Activated CD8-positive, alpha-beta memory T cell treated with anti-CD3 and anti-CD28 coated beads for 48 hours (primary cell): ENCODE results near the gene GGCX.
"Not testable (repeated sequence)": the region's sequence is repeated elsewhere in the genome, so short reads cannot be mapped to it uniquely, and the experiment has no call there.

ENCODE experiments used
- DNase-seq, 3 experiments: peaks; one replicate each; pipeline ENCODE4 v3.0.0-alpha.2; 2020; ENCODE audit warnings: low read depth in 2 of 3, low spot score in 2 of 3

Gene GGCX

DNA sequence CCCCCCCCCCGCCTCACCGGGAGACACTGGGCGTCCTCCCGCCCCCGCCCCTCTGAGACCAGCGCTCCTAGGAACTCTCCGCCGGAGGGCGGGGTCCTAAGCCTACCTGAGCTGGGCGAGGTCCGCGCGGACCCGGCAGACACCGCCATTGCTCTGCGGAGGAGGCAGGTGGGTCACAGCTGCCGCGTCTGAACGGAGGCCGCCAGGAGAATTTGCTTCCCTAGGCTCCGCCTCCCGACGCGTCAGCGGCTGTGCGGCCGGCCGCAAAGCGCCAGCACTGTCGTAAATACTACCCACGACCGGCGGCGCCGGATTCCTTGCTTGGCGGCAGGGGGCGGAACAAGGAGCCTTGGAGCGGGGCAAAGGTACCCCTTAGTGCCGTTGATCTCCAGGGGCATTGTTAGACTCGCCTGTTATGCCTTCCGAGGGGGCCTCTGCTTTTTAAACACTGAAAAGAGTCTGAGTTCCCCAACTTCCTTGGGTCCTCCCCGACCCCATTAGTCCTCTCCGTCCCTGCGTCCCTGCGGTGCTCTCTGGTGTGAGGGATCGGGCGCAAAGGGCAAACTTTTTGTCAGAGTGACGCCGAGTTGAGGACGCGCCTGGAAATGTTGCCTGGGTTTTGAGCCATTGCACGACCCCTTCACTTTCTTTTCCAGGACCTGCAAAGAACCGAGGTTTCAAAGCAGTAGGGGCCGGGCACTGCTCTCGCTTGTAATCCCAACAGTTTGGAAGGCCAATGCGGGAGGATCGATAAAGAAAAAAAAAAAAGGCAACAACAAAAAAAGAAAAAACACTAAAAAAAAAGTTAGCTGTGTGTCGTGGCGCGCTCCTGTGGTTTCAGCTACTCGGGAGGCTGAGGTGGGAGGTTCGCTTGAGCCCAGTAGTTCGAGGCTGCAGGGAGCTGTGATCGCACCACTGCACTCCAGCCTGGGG is at the start of gene GGCX:
Gene GGCX, minus strand, starts transcription at position 214 of the 933 bp plus-strand sequence. Its CDS starts 65 bp downstream, at position 149.
- peak; percentile 85 to 92 (median 91) for DNase-seq

DNA sequence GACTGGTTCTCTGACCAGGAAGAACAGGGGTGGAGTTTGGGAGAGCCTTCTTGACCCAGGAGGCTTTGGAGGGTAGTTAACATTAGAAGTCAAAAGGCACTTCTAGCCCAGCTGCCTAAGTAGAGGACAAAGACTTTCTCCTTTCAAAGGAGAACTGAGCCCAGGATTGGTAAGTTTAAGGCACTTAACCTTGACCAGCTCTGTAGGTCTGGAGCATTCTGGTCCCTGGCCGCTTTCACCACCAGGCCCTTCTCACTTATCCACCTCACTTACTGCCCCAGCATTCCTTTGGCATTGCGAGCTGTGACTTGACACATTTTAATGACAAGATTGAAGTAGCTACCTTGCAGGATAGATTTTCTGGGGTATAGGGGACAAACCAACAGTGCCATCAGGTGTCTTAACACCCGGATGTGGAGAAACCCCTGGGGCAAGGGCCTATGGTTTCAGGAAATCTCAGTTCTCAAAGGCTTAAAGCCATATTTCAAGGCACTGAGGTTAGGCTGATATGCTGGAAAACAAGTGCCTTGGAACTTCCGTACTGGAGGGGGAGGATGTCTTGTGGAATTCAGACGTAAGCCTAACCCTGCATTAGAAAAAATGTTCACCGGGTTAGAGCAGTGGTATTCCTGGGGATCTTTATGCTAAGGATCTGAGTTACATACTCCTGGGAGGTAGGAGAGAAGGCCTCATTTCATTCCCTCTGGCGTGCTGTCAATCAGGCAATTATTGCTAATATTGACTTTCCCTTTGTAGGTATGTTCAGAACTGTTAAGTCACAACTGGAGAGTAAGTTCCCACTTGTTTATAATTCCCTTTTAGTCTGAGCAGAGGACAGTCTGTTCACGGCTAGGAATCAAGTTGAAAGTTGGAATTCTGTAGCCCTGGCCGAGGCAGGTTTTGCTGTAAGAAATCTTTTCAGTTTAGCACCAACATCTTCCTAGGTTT is 46.2 kb upstream of the GGCX start:
- DNase-seq, result no peak

DNA sequence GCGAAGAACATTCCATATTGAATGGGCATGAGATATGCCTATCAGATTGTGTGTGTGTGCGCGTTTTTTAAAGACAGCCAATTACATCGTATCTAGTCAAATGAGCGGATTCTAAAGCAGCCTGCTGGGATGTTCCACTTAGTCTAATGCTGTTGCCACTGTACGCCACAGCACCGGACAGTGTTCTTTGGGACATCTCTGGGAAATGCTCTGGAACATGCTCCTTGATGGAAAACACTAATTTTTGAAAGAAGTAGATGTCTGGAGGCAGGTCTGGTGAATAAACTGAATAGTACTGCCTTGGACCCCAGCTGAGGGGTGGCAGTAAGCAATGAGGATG is 44.8 kb upstream of the GGCX start:
- DNase-seq, result no peak

- no peak for DNase-seq
Measured at GRCh38 chr2:85605406-85606115, 44.3 kb upstream of the GGCX start.

DNA sequence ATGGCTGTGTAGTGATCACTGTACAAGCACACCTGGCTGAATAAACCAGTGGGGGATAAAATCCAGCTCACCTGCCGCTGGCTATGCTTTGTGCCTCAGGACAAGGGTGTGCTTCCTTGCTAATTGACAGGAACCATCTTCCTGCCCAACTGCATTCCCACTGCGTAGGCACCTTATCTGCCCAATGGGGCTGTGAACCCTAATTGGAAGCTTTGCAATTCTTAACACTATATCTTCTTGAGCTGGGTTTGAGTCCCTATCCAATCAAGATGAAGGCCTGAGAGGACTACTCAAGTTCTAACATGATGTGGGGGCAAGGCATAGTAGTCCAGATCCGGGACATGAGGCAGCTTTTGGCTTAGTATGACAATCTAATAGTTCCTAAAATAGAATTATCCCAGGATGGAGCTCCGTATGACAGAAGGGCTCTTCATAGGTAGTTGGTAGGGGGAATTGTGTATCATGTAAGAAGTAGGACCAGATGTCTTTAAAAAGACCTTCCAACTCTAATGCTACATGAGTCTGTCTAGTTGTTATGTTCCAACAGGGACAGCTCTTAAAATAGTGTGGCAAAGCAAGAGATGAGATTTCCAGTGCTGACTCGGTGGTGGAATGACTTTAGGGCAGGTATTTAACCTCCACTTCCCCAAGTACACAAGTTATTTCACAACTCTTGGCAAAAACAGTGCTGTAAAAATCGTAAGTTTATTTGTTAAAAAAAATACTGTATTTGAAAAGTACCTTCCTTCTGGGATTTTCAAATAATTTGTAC is 43.5 kb upstream of the GGCX start:
- DNase-seq, result no peak

GRCh38 chr2:85604133-85604444 is 42.8 kb upstream of the GGCX start:
- DNase-seq, result not testable (repeated sequence)

GRCh38 chr2:85602476-85603234 is 41.4 kb upstream of the GGCX start, which contains the start of gene TMEM150A:
Gene TMEM150A, minus strand, starts transcription at chr2:85602698. Its CDS starts 750 bp downstream, at chr2:85601948.
- peak; percentile 67 to 84 (median 80) for DNase-seq

DNA sequence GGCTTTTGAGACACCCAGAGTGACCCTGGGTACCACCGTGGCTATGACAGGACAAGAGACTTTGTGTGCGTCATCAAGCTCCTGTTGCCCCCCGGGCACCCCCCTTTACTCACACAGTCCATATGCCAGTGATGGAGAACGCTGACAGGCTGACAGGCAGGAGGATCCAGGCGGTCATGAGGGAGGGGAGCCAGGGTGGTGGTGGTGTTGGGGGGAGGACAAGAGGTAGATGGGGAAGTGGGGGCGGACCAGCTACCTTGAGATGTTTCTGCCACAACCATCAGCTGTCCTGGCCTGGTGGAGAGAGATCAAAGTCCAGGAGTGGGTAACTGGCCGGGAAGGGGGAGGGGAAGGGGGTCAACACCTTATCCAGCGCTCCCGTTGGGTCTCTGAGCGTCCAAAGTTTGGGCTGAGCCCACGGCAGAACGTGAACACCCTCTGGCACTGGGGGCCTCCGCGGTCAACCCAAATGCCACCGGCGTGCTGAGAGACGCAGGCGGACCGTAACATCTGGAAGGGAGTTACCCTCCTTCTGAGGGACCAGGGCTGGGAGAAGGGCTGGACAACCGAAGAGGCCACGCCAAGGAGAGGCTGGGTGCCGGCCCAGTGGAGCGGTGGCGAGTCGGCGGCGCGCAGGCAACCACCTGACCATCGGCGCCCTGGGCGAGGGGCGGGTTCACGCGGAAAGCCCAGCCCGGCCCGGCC is 40.6 kb upstream of the GGCX start:
- DNase-seq, result no peak

DNA sequence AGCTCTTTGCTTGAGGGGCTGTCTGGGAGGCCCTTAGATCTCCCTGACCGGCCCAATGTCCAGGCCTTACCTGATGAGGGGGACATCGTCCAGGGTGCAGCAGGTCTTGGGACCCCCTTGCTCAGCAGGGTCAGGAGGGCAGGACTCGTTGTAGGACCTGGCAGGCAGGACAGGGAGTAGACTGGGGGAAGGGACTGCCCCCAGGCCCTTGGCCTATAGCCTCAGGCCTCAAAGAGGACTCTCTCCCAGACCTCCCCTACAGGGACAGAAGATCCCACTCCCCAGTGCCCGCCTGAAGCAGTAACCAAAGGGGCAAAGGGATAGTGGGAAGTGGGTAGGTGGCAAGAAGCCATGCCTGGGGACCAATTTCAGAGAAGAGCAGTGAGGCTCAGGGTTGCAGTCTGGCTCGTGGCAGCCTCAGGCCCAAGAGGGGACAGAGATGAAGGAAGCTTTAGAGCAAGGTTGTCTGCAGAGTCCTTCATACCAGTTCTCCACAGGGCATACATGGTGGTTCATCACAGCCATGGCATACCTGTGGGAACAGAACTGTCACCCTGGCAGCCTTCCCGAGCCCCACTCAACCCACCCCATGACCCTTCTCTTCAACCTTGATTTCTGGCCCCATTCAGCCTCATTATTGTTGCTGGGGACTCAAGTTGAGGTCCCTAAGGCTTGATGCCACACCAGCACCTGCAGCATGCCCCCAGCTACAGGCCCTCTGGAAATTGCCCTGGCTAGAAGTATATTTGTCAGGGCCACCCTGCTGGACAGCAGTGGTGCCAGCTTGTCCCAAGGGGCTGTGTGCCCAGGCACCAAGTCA is 39.9 kb upstream of the GGCX start:
- DNase-seq, result no peak

DNA sequence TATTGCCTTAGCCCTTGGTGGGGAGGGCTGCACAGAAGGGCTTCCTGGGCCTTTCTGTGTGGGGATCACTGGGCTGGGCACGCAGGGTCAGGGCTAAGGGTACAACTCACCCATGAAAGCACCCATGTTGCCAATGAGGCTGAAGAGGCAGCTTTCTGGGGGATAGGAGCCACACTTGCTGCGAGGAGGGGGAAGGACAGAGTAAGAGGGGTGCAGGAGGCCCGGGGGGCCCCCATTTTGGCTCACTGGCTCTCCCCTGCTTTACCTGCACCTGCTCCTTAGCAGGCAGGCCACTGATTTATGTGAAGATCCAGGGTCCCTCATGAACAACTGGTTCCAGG is 38.9 kb upstream of the GGCX start:
- DNase-seq, result no peak

DNA sequence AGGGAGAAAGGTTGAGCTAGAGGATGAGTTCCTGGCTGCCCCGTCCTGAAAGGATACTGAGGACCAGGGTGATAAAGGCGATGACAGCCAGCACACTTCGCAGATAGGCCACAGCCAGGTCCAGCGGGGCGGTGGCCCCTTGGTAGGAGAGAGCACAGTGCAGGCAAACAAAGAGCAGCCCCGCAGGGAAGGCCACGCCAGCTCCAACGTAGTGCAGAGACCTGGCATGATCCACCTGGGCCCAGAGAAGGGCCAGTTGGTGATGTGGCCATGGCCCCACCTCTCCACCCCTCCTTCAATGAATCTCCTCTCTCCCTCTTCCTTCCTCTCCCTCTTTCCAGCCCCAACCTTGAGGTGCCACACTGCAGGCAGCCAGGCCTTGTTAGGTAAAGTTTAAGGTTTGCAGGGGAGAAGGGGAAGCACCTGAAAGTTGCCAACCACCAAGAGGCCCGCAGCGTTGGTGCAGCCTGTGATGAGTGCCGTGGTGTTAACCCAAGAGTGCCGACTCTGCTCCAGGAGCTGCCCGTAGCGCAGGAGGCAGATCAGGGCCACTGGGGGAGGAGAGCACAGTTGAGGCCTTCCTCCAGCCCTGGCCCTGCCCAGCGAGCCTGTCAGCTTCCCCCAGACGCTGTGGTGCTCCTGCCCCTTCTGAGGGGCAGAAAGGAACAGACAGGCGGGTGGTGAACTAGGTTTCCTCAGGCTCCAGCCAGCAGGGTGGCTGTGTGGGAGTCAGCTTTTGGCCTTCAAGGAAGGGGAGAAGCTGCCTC is 38.4 kb upstream of the GGCX start:
- DNase-seq, result no peak

DNA sequence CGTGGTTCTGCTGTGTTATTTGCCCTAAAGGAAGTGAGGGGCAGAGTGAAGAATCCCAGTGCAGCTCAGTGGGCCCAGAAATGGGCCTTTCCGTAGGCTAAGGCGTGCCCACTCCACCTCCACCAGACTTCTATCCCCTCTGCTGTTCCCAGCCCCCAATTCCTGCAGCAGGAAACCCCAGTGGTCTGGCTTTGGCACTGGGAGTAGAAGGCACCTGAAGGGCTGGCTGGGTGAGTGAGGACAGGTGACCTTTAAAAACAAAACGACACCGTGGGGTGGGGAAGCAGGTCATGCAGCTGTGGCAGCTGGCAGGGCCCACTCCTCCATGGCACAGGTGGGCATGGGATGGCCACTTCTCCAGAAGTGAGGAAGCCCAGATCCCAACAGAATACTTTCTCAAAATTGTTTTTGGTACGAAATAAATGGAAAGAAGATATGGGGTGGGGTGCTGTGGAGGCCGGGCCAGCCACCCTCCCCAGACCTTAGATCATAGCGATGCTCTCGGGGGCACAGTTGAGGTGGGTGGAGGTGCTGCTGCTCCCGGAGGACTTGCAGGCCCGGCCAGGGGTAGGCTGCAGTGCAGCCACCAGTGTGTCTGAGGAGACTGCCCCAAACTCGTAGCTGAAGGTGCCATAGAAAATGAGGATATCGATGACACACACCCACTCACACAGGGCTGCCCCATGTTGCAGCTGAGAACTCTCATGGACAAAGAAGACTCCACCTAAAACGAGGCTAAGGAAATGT is 37.5 kb upstream of the GGCX start:
- no peak for DNase-seq

DNA sequence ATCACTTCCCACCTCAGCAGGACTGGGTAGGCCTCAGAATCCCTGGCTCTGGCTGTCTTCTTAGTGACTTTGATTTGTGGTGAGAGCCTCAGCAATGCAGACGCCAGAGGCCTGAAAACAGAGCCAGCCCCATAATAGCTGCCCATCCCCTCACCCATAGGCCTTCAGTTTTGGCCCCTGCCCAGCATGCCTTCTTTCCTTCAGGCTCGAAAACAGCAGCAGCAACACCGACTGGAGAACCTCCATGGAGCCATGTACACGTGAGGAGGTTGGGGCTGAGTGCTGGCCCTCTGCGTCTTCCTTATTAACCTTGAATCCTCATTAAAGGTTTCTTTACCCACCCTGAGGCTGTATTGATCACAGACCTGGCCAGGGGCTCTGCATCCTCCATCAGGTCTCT is 35.9 kb upstream of the GGCX start:
- DNase-seq, result no peak

GRCh38 chr2:85596486-85597143 is 35.3 kb upstream of the GGCX start:
- DNase-seq, result no peak

GRCh38 chr2:85596026-85596333 is 34.7 kb upstream of the GGCX start:
- no peak for DNase-seq

GRCh38 chr2:85595301-85596025 is 34.2 kb upstream of the GGCX start, which contains the start of gene RNF181:
Gene RNF181, plus strand, starts transcription at chr2:85595745. Its CDS starts 19 bp downstream, at chr2:85595764.
- peak; percentile 66 to 76 (median 72) for DNase-seq
